ENCODE results near the gene TBC1D22A. TPM values are rescaled to one million over a fixed set of nuclear protein-coding genes. Genes with fewer than 3 reads are reported as not detected.

TBC1D22A gene
- total RNA-seq, 1 experiment from 2014 or later = 20.9 TPM

GRCh38 chr22:46995501-46996360 is 233.3 kb downstream of the TBC1D22A start:
- Histone ChIP-seq H3K27ac (ENCODE audit: low read depth, low read length) (no peak overlapping the region), H4K20me1 (ENCODE audit: insufficient read depth) (no peaks in the 10 kb centered on the region), H2AFZ (ENCODE audit: low read depth, low read length, poor library complexity, severe bottlenecking) (no peak overlapping the region), H3K4me3 (replicated peaks in 1 of 2; ENCODE audit: low read depth in 1 of 2, low read length in 2 of 2) (no peak overlapping the region), H3K9me2 (ENCODE audit: insufficient read depth) (no peaks in the 10 kb centered on the region), H3K4me2 (ENCODE audit: low read length) (no peak overlapping the region), H3K36me3 (ENCODE audit: control insufficient read depth in 1 of 2, insufficient read depth in 2 of 2, low read length in 2 of 2) (no peaks in the 10 kb centered on the region), H3K9me3 (ENCODE audit: control insufficient read depth in 1 of 2, insufficient read depth in 1 of 2, low read depth in 1 of 2, low read length in 2 of 2) (no peaks in the 10 kb centered on the region), H3K9ac (ENCODE audit: low read length) (no peak overlapping the region), H3K79me2 (ENCODE audit: insufficient read depth, low read length) (no peaks in the 10 kb centered on the region), H3K4me1 (ENCODE audit: control insufficient read depth in 1 of 2, insufficient read depth in 2 of 2, low read length in 2 of 2) (peaks cover 3 to 16% of the 10 kb centered on the region in 2 experiments; a peak in 3 of 4 replicates), H3K27me3 (ENCODE audit: insufficient read depth, low read length) (no peaks in the 10 kb centered on the region)
- BruUV-seq (replicated peaks) = no TSS peak
- intact Hi-C loops (cut with micrococcal nuclease) = no loop called here
- TF ChIP-seq EZH2 (IDR thresholded peaks at IDR 0.05) (no peak), EZH2phosphoT487 (IDR thresholded peaks at IDR 0.05; ENCODE audit: borderline replicate concordance) (no peak), ZBTB33 (IDR thresholded peaks at IDR 0.05; ENCODE audit: extremely low read depth, insufficient replicate concordance, low read length) (no peak), SIN3A (IDR thresholded peaks at IDR 0.05; ENCODE audit: low read depth) (no peak)
- ChIA-PET RAD21 (ENCODE audit: low non-redundant PET in 1 of 2, low total read pairs in 2 of 2, uncharacterized antibody in 2 of 2, unreplicated experiment in 2 of 2) (no interaction called here), POLR2A (no interaction called here), CTCF (interaction anchor here (0.9 to 1.3 kb wide), 2 partner anchors 150 to 432 kb away, joined by 3 to 6 read pairs; no protein-coding TSS in a partner anchor)
- no peak for ATAC-seq
- no peak for DNase-seq (ENCODE audit: low read depth, low spot score)
